HuH-7 (cell line): ENCODE results near the gene AP3D1.

ENCODE experiments used
- DNase-seq: peaks from one replicate; pipeline ENCODE4 v3.0.0; 2011; ENCODE audit warnings: low spot score

AP3D1 gene

GRCh38 chr19:2084993-2085720 lies 66.2 kb downstream of the AP3D1 start:
- DNase-seq, result no peak

DNA sequence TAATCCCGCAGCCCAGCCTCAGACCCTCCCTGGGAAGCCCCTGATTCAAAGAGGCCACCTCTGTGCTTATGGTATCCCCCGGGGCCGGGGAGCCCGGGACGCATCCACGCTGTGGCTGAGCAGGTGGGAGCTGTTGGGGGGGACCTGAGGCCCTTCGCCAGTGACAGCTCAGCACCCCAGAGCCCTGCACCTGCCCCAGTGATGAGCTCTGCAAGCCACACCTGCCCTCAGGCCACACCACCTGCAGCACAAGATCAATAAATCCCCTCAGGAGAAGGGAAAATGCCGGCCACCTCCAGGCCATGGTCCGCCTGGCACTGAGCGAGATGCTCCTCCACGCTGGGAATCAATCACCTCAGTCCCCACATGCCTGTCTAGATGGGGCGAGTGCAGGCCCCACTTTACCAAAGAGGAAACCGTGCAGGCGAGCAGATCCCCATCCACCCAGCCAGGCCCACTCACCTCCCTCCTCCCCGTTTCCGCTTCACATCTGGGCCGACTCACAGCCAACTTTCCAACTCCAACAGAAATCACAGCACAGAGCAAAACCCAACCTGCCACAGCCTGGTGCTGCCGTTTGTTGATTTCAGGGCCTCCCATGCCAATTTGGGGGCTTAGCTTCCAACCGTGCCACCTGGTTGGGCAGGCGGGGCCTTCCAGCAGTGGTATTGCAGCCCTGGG lies 68.1 kb downstream of the AP3D1 start:
- no peak for DNase-seq

GRCh38 chr19:2081873-2082810 lies 69.2 kb downstream of the AP3D1 start:
- no peak for DNase-seq

- no peak for DNase-seq
These were observed 70.9 kb downstream of the AP3D1 start for GRCh38 chr19:2080336-2080988.

DNA sequence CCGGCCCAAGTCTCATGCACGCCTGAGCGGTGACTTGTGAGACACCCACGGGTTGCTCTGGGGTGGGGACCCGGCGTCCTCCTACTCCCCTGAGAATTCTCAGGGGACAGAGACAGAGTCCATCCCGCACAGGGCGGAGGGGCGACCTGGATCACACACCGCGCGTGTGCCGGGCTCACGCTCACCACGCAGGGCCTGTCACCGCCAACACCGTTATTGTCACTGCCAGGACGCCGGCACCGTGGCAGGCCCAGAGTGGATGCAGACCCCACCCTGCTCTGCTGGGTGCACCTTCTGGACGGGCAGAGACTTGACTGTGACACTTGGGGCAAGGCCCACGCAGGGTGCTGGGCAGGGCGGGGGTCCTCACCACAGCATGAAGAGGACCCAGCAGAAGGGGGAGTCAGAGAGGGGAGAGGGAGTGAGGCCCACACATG lies 71.5 kb downstream of the AP3D1 start:
- no peak for DNase-seq

- no peak for DNase-seq
These were observed 72.1 kb downstream of the AP3D1 start for GRCh38 chr19:2079076-2079864.

GRCh38 chr19:2077833-2078619 lies 73.3 kb downstream of the AP3D1 start:
- DNase-seq, result no peak

- DNase-seq, result no peak
These were observed 74.0 kb downstream of the AP3D1 start for GRCh38 chr19:2077398-2077797.

GRCh38 chr19:2076526-2076944 lies 74.8 kb downstream of the AP3D1 start:
- no peak for DNase-seq

DNA sequence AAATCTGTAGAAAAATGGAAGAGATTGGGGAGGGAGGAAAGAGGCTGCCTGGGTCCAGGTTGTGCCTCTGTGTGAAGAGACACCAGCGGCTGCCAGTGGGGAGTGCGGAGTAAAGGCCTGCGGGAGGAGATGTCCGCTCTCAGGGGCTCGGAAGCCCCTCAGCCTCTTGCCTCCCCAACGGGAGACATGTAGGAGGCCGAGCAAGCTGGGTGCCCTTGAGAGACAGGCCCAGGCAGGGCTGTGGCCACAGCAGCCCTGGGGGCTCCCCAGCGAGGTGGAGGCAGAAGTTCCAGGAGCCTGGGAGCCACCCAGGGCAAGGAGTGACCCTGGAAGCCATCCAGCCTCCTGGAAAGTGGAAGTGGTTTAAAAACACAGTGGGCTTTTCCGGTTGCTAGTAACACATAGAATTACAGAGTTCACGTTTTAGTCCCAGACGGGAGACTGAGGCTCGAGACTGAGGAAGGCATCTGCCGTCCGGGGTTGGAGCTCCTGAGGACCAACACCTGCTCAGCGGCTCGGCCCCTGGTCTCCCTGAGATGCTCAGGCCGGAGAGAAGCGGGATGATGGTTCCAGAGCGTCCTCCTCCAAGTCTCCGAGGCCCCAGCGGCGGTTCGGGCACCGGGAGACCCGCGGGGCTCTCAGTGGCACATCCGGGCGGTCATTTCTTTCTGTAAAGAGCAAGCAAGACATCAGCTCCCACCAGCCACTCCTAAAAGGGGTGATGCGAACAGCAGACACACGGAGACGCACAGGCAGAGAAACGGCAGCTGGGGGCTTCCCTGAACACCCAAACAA lies 78.4 kb downstream of the AP3D1 start:
- no peak for DNase-seq

GRCh38 chr19:2070986-2071673 lies 80.2 kb downstream of the AP3D1 start:
- no peak for DNase-seq

DNA sequence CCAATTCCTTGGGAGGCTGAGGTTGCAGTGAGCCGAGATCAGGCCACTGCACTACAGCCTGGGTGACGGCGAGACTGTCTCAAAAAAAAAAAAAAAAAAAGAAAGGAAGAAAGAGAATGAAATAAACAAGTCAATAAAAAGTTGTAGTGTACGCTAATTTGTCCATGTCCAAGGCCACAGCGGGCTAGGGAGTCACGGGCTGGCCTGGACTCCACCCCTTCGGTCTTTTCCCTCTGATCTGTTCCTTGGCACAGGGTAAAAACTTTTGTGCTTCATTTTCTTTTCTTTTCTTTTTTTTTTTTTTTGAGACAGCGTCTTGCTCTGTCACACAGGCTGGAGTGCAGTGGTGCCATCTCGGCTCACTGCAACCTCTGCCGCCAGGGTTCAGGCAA lies 80.9 kb downstream of the AP3D1 start:
- no peak for DNase-seq

DNA sequence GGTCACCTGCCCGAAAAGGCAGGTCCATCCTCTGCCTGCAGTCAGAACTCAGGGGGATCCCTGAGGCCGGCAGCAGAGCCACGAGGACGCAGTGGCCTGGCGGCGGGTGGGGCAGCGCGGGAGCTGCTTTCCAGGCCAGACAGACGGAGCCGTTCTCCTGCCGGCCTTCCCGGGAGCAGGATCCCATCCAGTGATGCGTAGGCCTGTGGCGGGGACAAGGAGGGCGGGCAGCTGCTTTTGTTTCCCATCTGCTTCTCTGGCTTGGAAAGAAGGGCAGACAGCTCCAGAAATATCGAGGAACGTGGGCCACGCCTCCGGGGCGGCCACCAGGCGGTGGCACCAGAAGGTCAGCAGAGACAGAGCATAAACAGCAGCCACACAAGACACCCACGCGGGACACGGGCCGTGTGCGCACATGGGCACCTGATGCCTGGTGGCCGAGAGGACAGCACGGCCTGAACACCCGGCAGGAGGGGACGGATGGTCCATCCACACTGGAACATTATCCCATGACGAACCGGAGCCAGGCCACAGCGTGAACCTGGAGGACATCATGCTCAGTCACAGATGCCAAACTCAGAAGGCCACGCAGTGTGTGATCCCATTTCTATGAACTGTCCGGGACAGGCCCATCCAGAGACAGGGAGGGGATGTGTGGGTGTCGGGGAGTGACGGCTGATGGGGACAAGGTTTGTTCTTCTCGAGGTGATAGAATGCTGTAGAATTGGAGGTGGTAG lies 86.4 kb downstream of the AP3D1 start:
- no peak for DNase-seq

DNA sequence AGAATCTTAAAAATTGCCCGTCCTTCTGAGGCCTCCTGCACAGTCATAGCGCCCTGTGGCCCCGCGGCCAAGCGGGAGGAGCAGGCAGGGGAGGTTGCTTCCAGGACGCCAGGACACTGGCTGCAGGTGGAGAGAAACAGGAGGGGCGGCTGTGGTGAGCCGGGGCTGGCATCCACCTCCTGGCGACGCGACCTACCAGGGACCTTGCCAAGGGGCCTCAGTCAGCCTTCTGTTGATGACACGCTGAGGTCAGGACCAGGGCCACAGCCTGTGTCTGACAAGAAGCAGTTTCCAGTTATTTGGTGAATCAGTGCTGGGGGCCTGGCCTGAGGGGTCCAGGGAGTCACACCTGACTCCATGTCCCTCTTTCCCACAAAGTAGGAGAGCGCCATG lies 87.0 kb downstream of the AP3D1 start:
- no peak for DNase-seq

DNA sequence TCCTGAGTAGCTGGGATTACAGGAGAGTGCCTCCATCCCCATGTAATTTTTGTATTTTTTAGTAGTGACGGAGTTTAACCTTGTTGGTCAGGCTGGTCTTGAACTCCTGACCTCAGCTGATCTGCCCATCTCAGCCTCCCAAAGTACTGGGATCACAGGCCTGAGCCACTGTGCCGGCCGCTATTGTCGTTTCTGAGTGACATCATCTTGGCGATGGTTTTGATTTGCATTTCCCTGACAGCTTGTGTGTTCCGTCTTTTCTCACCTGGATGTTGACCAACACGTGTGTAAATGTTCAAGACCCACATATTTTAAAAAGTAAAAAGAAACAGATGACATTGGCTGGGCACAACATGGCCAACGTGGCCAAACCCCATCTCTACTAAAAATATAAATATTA lies 87.5 kb downstream of the AP3D1 start:
- no peak for DNase-seq

DNA sequence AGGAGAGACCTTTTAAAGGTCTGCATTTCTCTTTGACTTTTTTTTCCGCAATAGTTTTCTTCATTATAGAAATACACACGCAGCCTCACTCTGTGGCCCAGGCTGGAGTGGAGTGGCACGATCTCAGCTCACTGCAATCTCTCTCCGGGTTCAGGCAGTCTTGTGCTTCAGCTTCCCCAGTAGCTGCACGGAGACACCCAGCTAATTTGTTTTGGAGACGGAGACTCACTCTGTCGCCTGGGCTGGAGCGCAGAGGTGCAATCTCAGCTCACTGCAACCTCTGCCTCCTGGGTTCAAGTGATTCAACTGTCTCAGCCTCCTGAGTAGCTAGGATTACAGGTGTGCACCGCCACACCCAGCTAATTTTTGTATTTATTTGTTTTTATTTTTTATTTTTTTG lies 88.6 kb downstream of the AP3D1 start:
- DNase-seq, result no peak

- DNase-seq, result no peak
These were observed 89.0 kb downstream of the AP3D1 start for GRCh38 chr19:2062389-2062729.
